ENCODE data around the gene HMGN4.

HMGN4 gene

DNA sequence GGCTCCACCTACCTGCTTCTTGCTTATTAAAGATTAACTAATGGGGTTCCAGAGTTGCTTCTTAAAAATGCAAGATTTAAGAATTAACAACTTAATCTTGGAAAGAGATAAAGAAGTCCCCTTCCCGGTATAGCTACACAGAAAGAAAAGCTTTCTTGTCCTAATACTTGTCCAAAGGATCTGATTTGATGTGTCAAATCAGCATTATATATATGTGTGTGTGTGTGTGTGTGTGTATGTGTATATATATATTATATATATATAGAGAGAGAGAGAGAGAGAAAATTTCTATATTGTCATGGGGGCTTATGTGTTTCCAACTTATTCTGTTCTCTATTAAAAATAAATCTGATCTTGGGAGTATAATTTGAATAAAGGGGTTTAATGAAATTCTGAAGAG, 4.6 kb upstream of the HMGN4 start:
- H3K27ac ChIP-seq (ENCODE audit: low read depth in 2 of 2, low read length in 2 of 2), result peak overlapping the region; percentile 72 to 84
- peak overlapping the region; percentile 73 to 89 for H3K4me3 ChIP-seq (ENCODE audit: low read length in 2 of 2)
- no peaks in the 10 kb centered on the region for H3K36me3 ChIP-seq (ENCODE audit: control insufficient read depth in 2 of 2, insufficient read depth in 2 of 2, low read length in 2 of 2)
- H3K9ac ChIP-seq (ENCODE audit: low read depth in 1 of 2, low read length in 2 of 2), result peak overlapping the region; percentile 70 to 82
- H3K4me1 ChIP-seq (ENCODE audit: control insufficient read depth in 2 of 2, insufficient read depth in 2 of 2, low read length in 2 of 2), result peaks cover 7 to 10% of the 10 kb centered on the region in 2 donors
- no peaks in the 10 kb centered on the region for H3K9me3 ChIP-seq (ENCODE audit: control insufficient read depth in 2 of 2, low read length in 2 of 2)
- no peaks in the 10 kb centered on the region for H3K27me3 ChIP-seq (ENCODE audit: control insufficient read depth in 2 of 2, insufficient read depth in 2 of 2, low read length in 2 of 2)

GRCh38 chr6:26534681-26535465, 3.3 kb upstream of the HMGN4 start:
- peaks cover 11 to 15% of the 10 kb centered on the region in 2 donors for H3K4me1 ChIP-seq (ENCODE audit: control insufficient read depth in 2 of 2, insufficient read depth in 2 of 2, low read length in 2 of 2)
- no peak overlapping the region for H3K9ac ChIP-seq (ENCODE audit: low read depth in 1 of 2, low read length in 2 of 2)
- H3K4me3 ChIP-seq (ENCODE audit: low read length in 2 of 2), result no peak overlapping the region
- H3K36me3 ChIP-seq (ENCODE audit: control insufficient read depth in 2 of 2, insufficient read depth in 2 of 2, low read length in 2 of 2), result no peaks in the 10 kb centered on the region
- peak overlapping the region in 1 of 2 donors; percentile 17 for H3K27ac ChIP-seq (ENCODE audit: low read depth in 2 of 2, low read length in 2 of 2)
- H3K9me3 ChIP-seq (ENCODE audit: control insufficient read depth in 2 of 2, low read length in 2 of 2), result no peaks in the 10 kb centered on the region
- H3K27me3 ChIP-seq (ENCODE audit: control insufficient read depth in 2 of 2, insufficient read depth in 2 of 2, low read length in 2 of 2), result no peaks in the 10 kb centered on the region

GRCh38 chr6:26536571-26537159, 1.5 kb upstream of the HMGN4 start:
- H3K27me3 ChIP-seq (ENCODE audit: control insufficient read depth in 2 of 2, insufficient read depth in 2 of 2, low read length in 2 of 2), result no peaks in the 10 kb centered on the region
- H3K4me1 ChIP-seq (ENCODE audit: control insufficient read depth in 2 of 2, insufficient read depth in 2 of 2, low read length in 2 of 2), result peaks cover 11 to 15% of the 10 kb centered on the region in 2 donors
- H3K27ac ChIP-seq (ENCODE audit: low read depth in 2 of 2, low read length in 2 of 2), result peak overlapping the region; percentile 95 to 97
- H3K36me3 ChIP-seq (ENCODE audit: control insufficient read depth in 2 of 2, insufficient read depth in 2 of 2, low read length in 2 of 2), result no peaks in the 10 kb centered on the region
- H3K9me3 ChIP-seq (ENCODE audit: control insufficient read depth in 2 of 2, low read length in 2 of 2), result no peaks in the 10 kb centered on the region
- peak overlapping the region; percentile 94 to 95 for H3K9ac ChIP-seq (ENCODE audit: low read depth in 1 of 2, low read length in 2 of 2)
- peak overlapping the region; percentile 73 to 80 for H3K4me3 ChIP-seq (ENCODE audit: low read length in 2 of 2)

DNA sequence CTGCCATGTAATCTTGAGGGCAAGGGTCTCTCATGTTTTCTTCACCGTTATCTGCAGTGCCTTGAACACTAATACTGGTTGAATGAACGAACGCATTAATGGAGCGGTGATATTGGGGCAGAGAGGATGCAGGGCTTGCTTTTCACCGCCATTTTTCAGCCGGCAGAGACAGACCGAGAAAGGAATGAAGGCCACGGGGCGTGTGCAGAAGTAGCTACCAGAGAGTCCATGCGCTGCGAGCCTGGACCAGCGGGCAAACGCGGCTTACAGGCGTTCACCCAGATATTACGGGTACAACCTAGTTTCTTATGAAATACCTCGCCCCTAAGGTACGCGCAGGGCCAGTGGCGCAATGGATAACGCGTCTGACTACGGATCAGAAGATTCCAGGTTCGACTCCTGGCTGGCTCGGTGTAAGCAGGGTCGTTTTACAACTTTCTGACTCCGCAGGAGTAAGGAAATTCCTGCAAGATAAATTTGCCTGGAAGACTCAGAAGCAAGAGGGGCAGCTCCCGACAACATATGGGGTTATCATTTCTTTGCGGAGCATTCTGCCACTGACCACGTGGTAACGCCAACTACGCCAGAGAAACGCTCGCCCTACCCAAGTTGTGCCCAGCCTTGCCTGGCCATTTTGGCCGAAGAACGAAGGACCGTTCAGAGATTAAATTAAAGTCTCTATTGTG, 863 bp upstream of the HMGN4 start:
- Histone ChIP-seq H3K4me3 (ENCODE audit: low read length in 2 of 2) (peak overlapping the region; percentile 73 to 80), H3K9ac (ENCODE audit: low read depth in 1 of 2, low read length in 2 of 2) (peak overlapping the region; percentile 94 to 95), H3K36me3 (ENCODE audit: control insufficient read depth in 2 of 2, insufficient read depth in 2 of 2, low read length in 2 of 2) (no peaks in the 10 kb centered on the region), H3K27ac (ENCODE audit: low read depth in 2 of 2, low read length in 2 of 2) (peak overlapping the region; percentile 95 to 97), H3K9me3 (ENCODE audit: control insufficient read depth in 2 of 2, low read length in 2 of 2) (no peaks in the 10 kb centered on the region), H3K4me1 (ENCODE audit: control insufficient read depth in 2 of 2, insufficient read depth in 2 of 2, low read length in 2 of 2) (peaks cover 11 to 15% of the 10 kb centered on the region in 2 donors), H3K27me3 (ENCODE audit: control insufficient read depth in 2 of 2, insufficient read depth in 2 of 2, low read length in 2 of 2) (no peaks in the 10 kb centered on the region)

GRCh38 chr6:26538572-26538902, 371 bp downstream of the HMGN4 start:
- Histone ChIP-seq H3K27me3 (ENCODE audit: control insufficient read depth in 2 of 2, insufficient read depth in 2 of 2, low read length in 2 of 2) (no peaks in the 10 kb centered on the region), H3K9ac (ENCODE audit: low read depth in 1 of 2, low read length in 2 of 2) (peak overlapping the region; percentile 94 to 95), H3K9me3 (ENCODE audit: control insufficient read depth in 2 of 2, low read length in 2 of 2) (no peaks in the 10 kb centered on the region), H3K4me1 (ENCODE audit: control insufficient read depth in 2 of 2, insufficient read depth in 2 of 2, low read length in 2 of 2) (peaks cover 11 to 15% of the 10 kb centered on the region in 2 donors), H3K36me3 (ENCODE audit: control insufficient read depth in 2 of 2, insufficient read depth in 2 of 2, low read length in 2 of 2) (peaks cover 3 to 7% of the 10 kb centered on the region in 2 donors), H3K4me3 (ENCODE audit: low read length in 2 of 2) (peak overlapping the region; percentile 73 to 80), H3K27ac (ENCODE audit: low read depth in 2 of 2, low read length in 2 of 2) (peak overlapping the region; percentile 95 to 97)

GRCh38 chr6:26539071-26539615, 977 bp downstream of the HMGN4 start:
- no peak overlapping the region for H3K27ac ChIP-seq (ENCODE audit: low read depth in 2 of 2, low read length in 2 of 2)
- no peaks in the 10 kb centered on the region for H3K9me3 ChIP-seq (ENCODE audit: control insufficient read depth in 2 of 2, low read length in 2 of 2)
- H3K4me1 ChIP-seq (ENCODE audit: control insufficient read depth in 2 of 2, insufficient read depth in 2 of 2, low read length in 2 of 2), result peaks cover 11 to 15% of the 10 kb centered on the region in 2 donors
- H3K4me3 ChIP-seq (ENCODE audit: low read length in 2 of 2), result peak overlapping the region; percentile 73 to 80
- no peaks in the 10 kb centered on the region for H3K27me3 ChIP-seq (ENCODE audit: control insufficient read depth in 2 of 2, insufficient read depth in 2 of 2, low read length in 2 of 2)
- H3K9ac ChIP-seq (ENCODE audit: low read depth in 1 of 2, low read length in 2 of 2), result peak overlapping the region; percentile 94 to 95
- peaks cover 3 to 7% of the 10 kb centered on the region in 2 donors for H3K36me3 ChIP-seq (ENCODE audit: control insufficient read depth in 2 of 2, insufficient read depth in 2 of 2, low read length in 2 of 2)

- Histone ChIP-seq H3K4me1 (ENCODE audit: control insufficient read depth in 2 of 2, insufficient read depth in 2 of 2, low read length in 2 of 2) (peaks cover 8 to 13% of the 10 kb centered on the region in 2 donors), H3K27ac (ENCODE audit: low read depth in 2 of 2, low read length in 2 of 2) (no peak overlapping the region), H3K9me3 (ENCODE audit: control insufficient read depth in 2 of 2, low read length in 2 of 2) (no peaks in the 10 kb centered on the region), H3K9ac (ENCODE audit: low read depth in 1 of 2, low read length in 2 of 2) (no peak overlapping the region), H3K4me3 (ENCODE audit: low read length in 2 of 2) (no peak overlapping the region), H3K36me3 (ENCODE audit: control insufficient read depth in 2 of 2, insufficient read depth in 2 of 2, low read length in 2 of 2) (peaks cover 14 to 18% of the 10 kb centered on the region in 2 donors), H3K27me3 (ENCODE audit: control insufficient read depth in 2 of 2, insufficient read depth in 2 of 2, low read length in 2 of 2) (no peaks in the 10 kb centered on the region)
Observed at GRCh38 chr6:26541579-26541978, 3.4 kb downstream of the HMGN4 start.

DNA sequence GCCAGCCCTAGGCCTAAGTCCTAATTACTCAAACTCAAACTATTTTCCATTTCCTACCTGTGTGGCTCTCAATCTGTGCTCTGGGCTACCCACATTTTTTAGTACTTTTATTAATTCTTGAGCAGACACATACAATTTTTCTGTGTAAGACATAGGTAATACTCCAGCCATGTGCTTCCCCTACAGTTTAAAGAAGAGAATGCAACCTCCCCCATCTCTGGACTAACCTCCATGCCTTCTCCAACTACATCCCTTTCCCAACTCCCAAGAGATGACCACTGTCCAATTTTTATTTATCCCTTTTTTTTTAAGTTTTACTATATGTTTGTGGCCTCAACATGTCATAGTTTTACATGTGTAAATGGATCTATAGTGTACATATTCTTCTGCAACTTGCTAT, 5.8 kb downstream of the HMGN4 start:
- Histone ChIP-seq H3K4me3 (ENCODE audit: low read length in 2 of 2) (no peak overlapping the region), H3K36me3 (ENCODE audit: control insufficient read depth in 2 of 2, insufficient read depth in 2 of 2, low read length in 2 of 2) (peaks cover 14 to 18% of the 10 kb centered on the region in 2 donors), H3K4me1 (ENCODE audit: control insufficient read depth in 2 of 2, insufficient read depth in 2 of 2, low read length in 2 of 2) (peaks cover 1 to 3% of the 10 kb centered on the region in 2 donors), H3K27me3 (ENCODE audit: control insufficient read depth in 2 of 2, insufficient read depth in 2 of 2, low read length in 2 of 2) (no peaks in the 10 kb centered on the region), H3K9me3 (ENCODE audit: control insufficient read depth in 2 of 2, low read length in 2 of 2) (no peaks in the 10 kb centered on the region), H3K27ac (ENCODE audit: low read depth in 2 of 2, low read length in 2 of 2) (no peak overlapping the region), H3K9ac (ENCODE audit: low read depth in 1 of 2, low read length in 2 of 2) (no peak overlapping the region)

DNA sequence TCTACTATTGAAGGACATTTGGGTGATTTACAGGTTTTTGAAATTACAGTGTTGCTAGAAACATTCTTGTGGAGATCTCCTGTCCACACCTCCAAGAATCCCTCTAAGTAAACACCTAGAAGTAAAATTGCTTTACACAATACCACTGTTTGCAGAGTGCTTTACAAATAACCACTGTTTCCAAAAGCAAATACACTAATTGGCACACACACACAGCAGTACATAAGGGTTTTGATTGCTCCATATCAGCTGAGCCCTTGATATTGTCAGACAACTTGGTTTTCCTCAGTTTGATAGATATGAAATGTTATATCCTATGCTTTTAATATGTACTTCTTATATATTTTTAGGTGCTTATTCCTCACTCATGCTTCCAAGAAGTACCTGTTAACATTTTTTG, 6.3 kb downstream of the HMGN4 start:
- H3K36me3 ChIP-seq (ENCODE audit: control insufficient read depth in 2 of 2, insufficient read depth in 2 of 2, low read length in 2 of 2), result peaks cover 14 to 18% of the 10 kb centered on the region in 2 donors
- no peaks in the 10 kb centered on the region for H3K27me3 ChIP-seq (ENCODE audit: control insufficient read depth in 2 of 2, insufficient read depth in 2 of 2, low read length in 2 of 2)
- no peaks in the 10 kb centered on the region for H3K9me3 ChIP-seq (ENCODE audit: control insufficient read depth in 2 of 2, low read length in 2 of 2)
- no peak overlapping the region for H3K4me3 ChIP-seq (ENCODE audit: low read length in 2 of 2)
- no peaks in the 10 kb centered on the region for H3K4me1 ChIP-seq (ENCODE audit: control insufficient read depth in 2 of 2, insufficient read depth in 2 of 2, low read length in 2 of 2)
- no peak overlapping the region for H3K27ac ChIP-seq (ENCODE audit: low read depth in 2 of 2, low read length in 2 of 2)
- H3K9ac ChIP-seq (ENCODE audit: low read depth in 1 of 2, low read length in 2 of 2), result no peak overlapping the region

- Histone ChIP-seq H3K4me1 (ENCODE audit: control insufficient read depth in 2 of 2, insufficient read depth in 2 of 2, low read length in 2 of 2) (peaks cover 0 to 2% of the 10 kb centered on the region in 2 donors), H3K27ac (ENCODE audit: low read depth in 2 of 2, low read length in 2 of 2) (no peak overlapping the region), H3K4me3 (ENCODE audit: low read length in 2 of 2) (no peak overlapping the region), H3K9me3 (ENCODE audit: control insufficient read depth in 2 of 2, low read length in 2 of 2) (no peaks in the 10 kb centered on the region), H3K27me3 (ENCODE audit: control insufficient read depth in 2 of 2, insufficient read depth in 2 of 2, low read length in 2 of 2) (no peaks in the 10 kb centered on the region), H3K9ac (ENCODE audit: low read depth in 1 of 2, low read length in 2 of 2) (no peak overlapping the region), H3K36me3 (ENCODE audit: control insufficient read depth in 2 of 2, insufficient read depth in 2 of 2, low read length in 2 of 2) (peaks cover 14 to 18% of the 10 kb centered on the region in 2 donors)
Observed at GRCh38 chr6:26545627-26546026, 7.5 kb downstream of the HMGN4 start.

Measured in mucosa of rectum (tissue), 2 donors.